Large intestine (tissue), 12 donors: Measurements from ENCODE around the gene PRR20D. TPM values are rescaled to one million over a fixed set of nuclear protein-coding genes. Genes with fewer than 3 reads are reported as not detected.
"Not testable (repeated sequence)": the region's sequence is repeated elsewhere in the genome, so short reads cannot be mapped to it uniquely, and the experiment has no call there.

ENCODE experiments used
- DNase-seq, 2 donors: peaks; one replicate each; pipeline versions ENCODE4 v3.0.0 to v3.0.0-alpha.2; 2013
- H3K27ac ChIP-seq: one replicate; pipeline ENCODE4 v1.5.1; 2013; ENCODE audit warnings: low read length
- H3K27me3 ChIP-seq: 2 replicates; pipeline ENCODE4 v1.6.1; 2013; ENCODE audit warnings: low read length; ENCODE audit not compliant: control insufficient read depth, insufficient read depth
- H3K36me3 ChIP-seq: 2 replicates; pipeline ENCODE4 v1.6.1; 2013; ENCODE audit warnings: low read length; ENCODE audit not compliant: control insufficient read depth, insufficient read depth
- H3K4me1 ChIP-seq: one replicate; pipeline ENCODE4 v1.6.1; 2013; ENCODE audit warnings: low read length; ENCODE audit not compliant: control insufficient read depth, insufficient read depth
- H3K4me3 ChIP-seq: one replicate; pipeline ENCODE4 v1.5.1; 2013; ENCODE audit warnings: low read length
- H3K9me3 ChIP-seq: one replicate; pipeline ENCODE4 v1.6.1; 2013; ENCODE audit warnings: mild to moderate bottlenecking, low read depth, low read length, moderate library complexity; ENCODE audit not compliant: control insufficient read depth
- WGBS: methylation state at CpG from one replicate; pipeline ENCODE4 v1.1.5; 2013; ENCODE audit warnings: low lambda C conversion rate; ENCODE audit not compliant: insufficient coverage; 5-methylcytosine and 5-hydroxymethylcytosine counted together
- long read RNA-seq, 11 donors: transcript quantifications; one replicate each; lab custom pipeline, GENCODE V29; 2026
- polyA plus RNA-seq: library from polyadenylated mRNA; unstranded; fragments of 120-200 nt; gene quantifications from one replicate; pipeline ENCODE4 v1.2.1, GENCODE V29; 2013

The PRR20D gene
- not detected for polyA plus RNA-seq
- long read RNA-seq, donor 1: 0 reads
- long read RNA-seq, donor 2: 0 reads
- long read RNA-seq, donor 3: 0 reads
- long read RNA-seq, donor 4: 0 reads
- long read RNA-seq, donor 5: 0 reads
- long read RNA-seq, donor 6: 0 reads
- long read RNA-seq, donor 7: 0 reads
- long read RNA-seq, donor 8: 0 reads
- long read RNA-seq, donor 9: 0 reads
- long read RNA-seq, donor 10: 0 reads
- long read RNA-seq, donor 11: 0 reads

GRCh38 chr13:57160332-57160731 is at the start of gene PRR20D:
Gene PRR20D, plus strand, starts transcription at chr13:57160632. Its CDS starts 387 bp downstream, at chr13:57161019.
- DNase-seq, H3K9me3 ChIP-seq, H3K4me1 ChIP-seq, H3K27me3 ChIP-seq, H3K36me3 ChIP-seq, H3K27ac ChIP-seq, H3K4me3 ChIP-seq: not testable (repeated sequence)
- no CpG with 5 or more reads among the region's 22 CpGs for WGBS

- no peak for DNase-seq
- H3K9me3 ChIP-seq: peaks cover 8% of the 10 kb centered on the region
- H3K4me1 ChIP-seq: no peaks in the 10 kb centered on the region
- H3K36me3 ChIP-seq: no peaks in the 10 kb centered on the region
- no peaks in the 10 kb centered on the region for H3K27me3 ChIP-seq
- H3K4me3 ChIP-seq: no peak overlapping the region
- WGBS: 92% methylated on average over 4 of the region's 4 CpGs
- H3K27ac ChIP-seq: no peak overlapping the region
Measured at GRCh38 chr13:57114945-57115344, 45.5 kb upstream of the PRR20D start.

GRCh38 chr13:57123681-57124080 is 36.8 kb upstream of the PRR20D start:
- no peaks in the 10 kb centered on the region for H3K9me3 ChIP-seq
- H3K27me3 ChIP-seq: no peaks in the 10 kb centered on the region
- no peak for DNase-seq
- no peaks in the 10 kb centered on the region for H3K36me3 ChIP-seq
- no peak overlapping the region for H3K4me3 ChIP-seq
- 80% methylated on average over 1 of the region's 1 CpG for WGBS
- no peak overlapping the region for H3K27ac ChIP-seq
- no peaks in the 10 kb centered on the region for H3K4me1 ChIP-seq

- H3K9me3 ChIP-seq: no peaks in the 10 kb centered on the region
- no peaks in the 10 kb centered on the region for H3K27me3 ChIP-seq
- no CpG with 5 or more reads among the region's 6 CpGs for WGBS
- H3K4me3 ChIP-seq: no peak overlapping the region
- no peak overlapping the region for H3K27ac ChIP-seq
- no peaks in the 10 kb centered on the region for H3K36me3 ChIP-seq
- DNase-seq: no peak
- H3K4me1 ChIP-seq: no peaks in the 10 kb centered on the region
Measured at GRCh38 chr13:57128909-57129308, 31.5 kb upstream of the PRR20D start.

GRCh38 chr13:57136093-57136492 is 24.3 kb upstream of the PRR20D start:
- Histone ChIP-seq H3K27me3 (no peaks in the 10 kb centered on the region), H3K27ac (no peak overlapping the region), H3K4me1 (no peaks in the 10 kb centered on the region), H3K4me3 (no peak overlapping the region), H3K9me3 (peaks cover 2% of the 10 kb centered on the region), H3K36me3 (no peaks in the 10 kb centered on the region)
- DNase-seq: peak in 1 of 2 donors; percentile 9
- WGBS: 57% methylated on average over 1 of the region's 2 CpGs

GRCh38 chr13:57137585-57137984 is 22.8 kb upstream of the PRR20D start:
- Histone ChIP-seq H3K36me3 (no peaks in the 10 kb centered on the region), H3K27me3 (no peaks in the 10 kb centered on the region), H3K9me3 (peaks cover 2% of the 10 kb centered on the region), H3K4me3 (peak overlapping the region; percentile 23), H3K27ac (peak overlapping the region; percentile 57), H3K4me1 (no peaks in the 10 kb centered on the region)
- peak; percentile 44 to 73 for DNase-seq
- WGBS: 12% methylated on average over 2 of the region's 4 CpGs

- DNase-seq: no peak
- Histone ChIP-seq H3K36me3 (no peaks in the 10 kb centered on the region), H3K27ac (no peak overlapping the region), H3K27me3 (no peaks in the 10 kb centered on the region), H3K4me1 (no peaks in the 10 kb centered on the region), H3K9me3 (peaks cover 2% of the 10 kb centered on the region), H3K4me3 (no peak overlapping the region)
- WGBS: no CpG with 5 or more reads among the region's 5 CpGs
Measured at GRCh38 chr13:57138988-57139387, 21.4 kb upstream of the PRR20D start.

- not testable (repeated sequence) for H3K36me3 ChIP-seq, H3K27ac ChIP-seq, DNase-seq, H3K27me3 ChIP-seq, H3K4me1 ChIP-seq, H3K4me3 ChIP-seq, H3K9me3 ChIP-seq
- no CpG with 5 or more reads among the region's 18 CpGs for WGBS
Measured at GRCh38 chr13:57139781-57140180, 20.7 kb upstream of the PRR20D start.

- H3K4me1 ChIP-seq, H3K27ac ChIP-seq, H3K4me3 ChIP-seq, DNase-seq, H3K36me3 ChIP-seq, H3K9me3 ChIP-seq, H3K27me3 ChIP-seq: not testable (repeated sequence)
- WGBS: no CpG with 5 or more reads among the region's 34 CpGs
Measured at GRCh38 chr13:57140235-57140968, 20.0 kb upstream of the PRR20D start, which contains the start of gene PRR20A. Gene PRR20A, plus strand, starts transcription at chr13:57140918. Its CDS starts 387 bp downstream, at chr13:57141305.

- H3K4me1 ChIP-seq, H3K27me3 ChIP-seq, H3K9me3 ChIP-seq, DNase-seq, H3K27ac ChIP-seq, H3K36me3 ChIP-seq, H3K4me3 ChIP-seq: not testable (repeated sequence)
- no CpG with 5 or more reads among the region's 22 CpGs for WGBS
Measured at GRCh38 chr13:57147188-57147587, 13.2 kb upstream of the PRR20D start, which contains the start of gene PRR20B. Gene PRR20B, plus strand, starts transcription at chr13:57147488. Its CDS starts 387 bp downstream, at chr13:57147875.
